H1 (cell line): ENCODE data around the gene RTTN. TPM values are rescaled to one million over a fixed set of nuclear protein-coding genes. Genes with fewer than 3 reads are reported as not detected.

Source experiments
- ATF2 ChIP-seq: IDR thresholded peaks from 2 replicates; pipeline ENCODE4 v1.6.1; 2012; ENCODE audit warnings: low read length, inconsistent platforms
- CHD2 ChIP-seq: IDR thresholded peaks from 2 replicates; pipeline ENCODE4 v1.6.1; 2012; ENCODE audit warnings: low read length, improper control_type of control experiment
- CREB1 ChIP-seq: IDR thresholded peaks from 2 replicates; pipeline ENCODE4 v1.6.1; 2012; ENCODE audit warnings: inconsistent platforms
- HDAC6 ChIP-seq: IDR thresholded peaks from one replicate; pipeline ENCODE4 v1.7.1; 2012; ENCODE audit warnings: low read depth, mild to moderate bottlenecking, inconsistent platforms, low read length, moderate library complexity
- RFX5 ChIP-seq: IDR thresholded peaks from 2 replicates; pipeline ENCODE4 v1.6.1; 2011; ENCODE audit warnings: low read depth, low read length, improper control_type of control experiment, borderline replicate concordance
- RNF2 ChIP-seq: fragments of 200-900, 300-1000 bp; sonication (generic); IDR thresholded peaks from 2 replicates; pipeline ENCODE4 v1.7.1; 2016; ENCODE audit warnings: borderline replicate concordance, low read depth, mild to moderate bottlenecking, antibody characterized with exemption, low read length; ENCODE audit not compliant: poor library complexity, severe bottlenecking; ENCODE audit errors: missing control alignments
- SUZ12 ChIP-seq: fragments of 200-600 bp; sonication (generic); IDR thresholded peaks from 2 replicates; pipeline ENCODE4 v1.6.1; 2012; ENCODE audit warnings: mild to moderate bottlenecking, inconsistent platforms, low read length, moderate library complexity, mixed read lengths
- USF2 ChIP-seq: IDR thresholded peaks from 2 replicates; pipeline ENCODE4 v1.6.1; 2011; ENCODE audit warnings: low read length, improper control_type of control experiment
- YY1 ChIP-seq: IDR thresholded peaks from 2 replicates; pipeline ENCODE4 v1.6.1; 2011; ENCODE audit warnings: low read depth, mild to moderate bottlenecking, low read length
- ZNF274 ChIP-seq: IDR thresholded peaks from 2 replicates; pipeline ENCODE4 v1.7.0; 2012; ENCODE audit warnings: low read length, borderline replicate concordance; ENCODE audit errors: extremely low read depth
- polyA plus RNA-seq, 7 experiments: library from polyadenylated mRNA; depleted of rRNA in 3 of 7; stranded (reverse) in 5 of 7; unstranded in 2 of 7; fragments of >200 nt in 5 of 7; fragments of 200-250 nt in 2 of 7; gene quantifications; 1 replicate in 5 of 7; 2 replicates in 1 of 7; 4 replicates in 1 of 7; pipeline versions ENCODE4 v1.2.1 to v1.2.3, GENCODE V29; 2011 to 2013; ENCODE audit warnings: missing spikeins in 2 of 7, mixed read lengths in 2 of 7
- total RNA-seq: library from RNA; stranded (reverse); fragmentation: NEBNext Ultra II Directional; extraction: Animal tissue kit (Norgen Biotek cat#: 25700); gene quantifications from 2 replicates; pipeline ENCODE4 v1.2.1, GENCODE V29; 2021

RTTN gene
- total and polyA plus RNA-seq, 2 of the 8 experiments (the other 6 are each of a cell fraction or from before 2014, with no cell fraction given): 9.1 to 21.4 TPM

GRCh38 chr18:70019136-70019535, 186.4 kb downstream of the RTTN start (continued):
- TF ChIP-seq USF2 (no peak), RNF2 (no peak), ZNF274 (no peak), YY1 (no peak), CHD2 (no peak), RFX5 (no peak), HDAC6 (no peak), ATF2 (no peak), CREB1 (no peak), SUZ12 (no peak)
- TF ChIP-seq, all 59 proteins: peak for 0
